HL-60 (cell line): ENCODE measurements around the gene KCNMA1.

Experiments
- CTCF ChIP-seq: IDR thresholded peaks from one replicate; pipeline ENCODE4 v1.5.1; 2011; ENCODE audit warnings: low read length, control low read depth, inconsistent platforms; ENCODE audit not compliant: insufficient read depth
- TF ChIP-seq, protein P1 (sequence below): IDR thresholded peaks from 2 replicates; pipeline ENCODE4 v1.6.1; 2012; ENCODE audit warnings: low read depth; ENCODE audit not compliant: insufficient replicate concordance

DNA sequence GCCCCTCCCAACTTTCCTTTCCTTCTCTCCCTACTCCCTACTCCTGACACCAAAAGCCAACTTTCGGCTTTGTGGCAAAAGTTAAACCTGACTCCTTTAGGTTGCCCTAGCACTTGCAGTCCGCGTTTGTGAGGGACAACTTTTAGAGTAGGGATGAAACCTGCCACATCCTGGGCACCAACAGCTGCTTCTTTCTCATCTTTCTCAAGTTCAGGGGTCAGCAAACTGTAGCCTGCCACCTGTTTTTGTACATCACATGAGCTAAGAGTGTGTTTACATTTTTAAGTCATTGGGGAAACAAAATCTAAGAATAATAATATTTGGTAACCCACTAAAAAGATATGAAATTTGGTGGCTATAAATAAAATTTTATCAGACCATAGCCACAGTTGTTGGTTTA lies 660.6 kb downstream of the KCNMA1 start:
- no peak for TF ChIP-seq CTCF
- TF ChIP-seq, protein P1, sequence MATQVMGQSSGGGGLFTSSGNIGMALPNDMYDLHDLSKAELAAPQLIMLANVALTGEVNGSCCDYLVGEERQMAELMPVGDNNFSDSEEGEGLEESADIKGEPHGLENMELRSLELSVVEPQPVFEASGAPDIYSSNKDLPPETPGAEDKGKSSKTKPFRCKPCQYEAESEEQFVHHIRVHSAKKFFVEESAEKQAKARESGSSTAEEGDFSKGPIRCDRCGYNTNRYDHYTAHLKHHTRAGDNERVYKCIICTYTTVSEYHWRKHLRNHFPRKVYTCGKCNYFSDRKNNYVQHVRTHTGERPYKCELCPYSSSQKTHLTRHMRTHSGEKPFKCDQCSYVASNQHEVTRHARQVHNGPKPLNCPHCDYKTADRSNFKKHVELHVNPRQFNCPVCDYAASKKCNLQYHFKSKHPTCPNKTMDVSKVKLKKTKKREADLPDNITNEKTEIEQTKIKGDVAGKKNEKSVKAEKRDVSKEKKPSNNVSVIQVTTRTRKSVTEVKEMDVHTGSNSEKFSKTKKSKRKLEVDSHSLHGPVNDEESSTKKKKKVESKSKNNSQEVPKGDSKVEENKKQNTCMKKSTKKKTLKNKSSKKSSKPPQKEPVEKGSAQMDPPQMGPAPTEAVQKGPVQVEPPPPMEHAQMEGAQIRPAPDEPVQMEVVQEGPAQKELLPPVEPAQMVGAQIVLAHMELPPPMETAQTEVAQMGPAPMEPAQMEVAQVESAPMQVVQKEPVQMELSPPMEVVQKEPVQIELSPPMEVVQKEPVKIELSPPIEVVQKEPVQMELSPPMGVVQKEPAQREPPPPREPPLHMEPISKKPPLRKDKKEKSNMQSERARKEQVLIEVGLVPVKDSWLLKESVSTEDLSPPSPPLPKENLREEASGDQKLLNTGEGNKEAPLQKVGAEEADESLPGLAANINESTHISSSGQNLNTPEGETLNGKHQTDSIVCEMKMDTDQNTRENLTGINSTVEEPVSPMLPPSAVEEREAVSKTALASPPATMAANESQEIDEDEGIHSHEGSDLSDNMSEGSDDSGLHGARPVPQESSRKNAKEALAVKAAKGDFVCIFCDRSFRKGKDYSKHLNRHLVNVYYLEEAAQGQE = no peak
